DMS53 treated with DMSO at 0.1 percent for 48 hours (cell line): ENCODE results near the gene GRK5.

Source experiments
- DNase-seq: peaks from one replicate; lab custom pipeline; 2025; ENCODE audit not compliant: unreplicated experiment; lab: John Stamatoyannopoulos, UW

GRK5 gene

GRCh38 chr10:119415536-119416503, 208.4 kb downstream of the GRK5 start:
- no peak for DNase-seq

DNA sequence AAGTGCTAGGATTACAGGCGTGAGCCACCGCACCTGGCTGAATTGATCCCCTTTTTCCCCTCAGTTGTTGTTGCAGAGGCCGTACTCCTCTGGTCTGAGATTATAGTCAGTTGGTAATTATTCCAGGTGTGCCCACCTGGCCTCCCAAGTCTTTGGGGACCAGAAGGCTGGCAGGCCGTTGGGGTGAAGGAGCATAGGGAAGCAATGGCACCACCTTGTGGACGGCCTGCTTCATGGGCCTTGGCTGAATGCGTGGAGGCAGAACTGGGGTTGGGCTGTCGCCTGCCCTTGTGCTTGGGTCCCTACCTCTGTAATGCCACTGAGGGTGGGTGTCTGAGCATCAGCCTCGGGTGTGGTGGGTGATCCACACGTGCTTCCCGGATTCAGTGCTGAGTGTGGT, 209.5 kb downstream of the GRK5 start:
- peak; percentile 32 for DNase-seq

GRCh38 chr10:119417852-119418251, 210.5 kb downstream of the GRK5 start:
- DNase-seq, result no peak

DNA sequence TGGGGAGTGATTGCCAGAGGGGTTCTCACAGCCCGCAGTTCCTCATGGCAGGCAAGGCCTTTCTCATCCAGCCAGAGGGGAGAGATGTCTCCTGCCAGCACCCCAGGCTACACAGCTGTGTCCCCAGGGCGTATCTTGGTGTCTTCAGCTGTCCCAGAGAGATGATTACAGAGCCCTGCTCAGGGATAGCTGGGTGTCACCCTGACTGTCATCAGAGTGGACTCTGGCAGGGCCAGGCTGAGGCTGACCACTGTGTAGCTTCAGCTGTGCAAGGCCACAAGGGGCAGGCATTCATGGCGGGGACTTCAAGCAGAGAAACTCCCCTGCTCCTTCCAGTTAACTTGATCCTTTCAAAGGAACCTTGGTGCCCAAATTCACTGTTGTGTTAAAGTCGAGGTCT, 211.0 kb downstream of the GRK5 start:
- DNase-seq, result no peak

- no peak for DNase-seq
These were observed 212.6 kb downstream of the GRK5 start for GRCh38 chr10:119419931-119420330.

DNA sequence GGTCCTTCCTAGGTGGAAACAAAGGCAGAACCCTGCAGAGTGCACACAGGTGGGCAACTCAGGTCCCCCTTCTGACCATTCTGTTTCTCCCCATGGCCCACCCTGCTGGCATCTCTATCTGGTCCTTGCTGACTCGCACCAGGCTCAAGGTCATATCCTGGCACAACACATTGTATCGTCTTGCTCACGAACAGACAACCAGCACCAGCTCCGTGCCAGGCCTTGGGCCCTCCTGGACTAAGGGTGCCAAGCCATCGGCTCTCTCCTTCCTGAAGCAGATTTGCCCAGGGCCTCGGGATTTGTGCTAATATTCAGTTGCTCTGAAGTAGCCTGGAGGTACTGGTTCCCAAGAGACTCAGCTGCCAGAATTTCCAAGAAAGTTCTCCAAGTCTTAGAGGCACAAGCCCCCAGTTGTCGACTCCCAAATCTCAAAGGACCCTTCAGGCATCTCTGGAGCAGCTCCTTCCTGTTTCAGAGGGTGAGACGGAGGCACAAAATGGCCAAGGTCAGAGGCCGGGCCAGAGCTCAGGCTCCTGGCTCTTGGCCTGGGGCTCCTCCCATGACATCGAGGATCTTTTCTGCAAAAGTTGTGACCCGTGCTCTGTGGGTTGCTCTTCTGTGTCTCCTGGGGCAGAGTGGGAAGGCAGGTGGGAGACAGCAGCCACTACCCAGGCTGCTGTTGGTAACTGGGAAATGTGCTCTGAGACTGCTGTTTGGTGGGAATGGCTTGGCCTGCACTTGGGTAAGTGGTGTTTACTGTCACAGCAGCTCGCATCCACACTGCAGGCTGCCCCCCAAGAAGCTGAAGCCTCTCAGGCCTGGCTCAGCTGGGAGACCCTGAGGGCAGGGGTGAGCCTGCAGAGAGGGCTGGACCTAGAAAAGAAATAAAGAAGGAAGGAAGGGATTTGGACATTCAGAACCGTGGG, 213.8 kb downstream of the GRK5 start:
- no peak for DNase-seq

DNA sequence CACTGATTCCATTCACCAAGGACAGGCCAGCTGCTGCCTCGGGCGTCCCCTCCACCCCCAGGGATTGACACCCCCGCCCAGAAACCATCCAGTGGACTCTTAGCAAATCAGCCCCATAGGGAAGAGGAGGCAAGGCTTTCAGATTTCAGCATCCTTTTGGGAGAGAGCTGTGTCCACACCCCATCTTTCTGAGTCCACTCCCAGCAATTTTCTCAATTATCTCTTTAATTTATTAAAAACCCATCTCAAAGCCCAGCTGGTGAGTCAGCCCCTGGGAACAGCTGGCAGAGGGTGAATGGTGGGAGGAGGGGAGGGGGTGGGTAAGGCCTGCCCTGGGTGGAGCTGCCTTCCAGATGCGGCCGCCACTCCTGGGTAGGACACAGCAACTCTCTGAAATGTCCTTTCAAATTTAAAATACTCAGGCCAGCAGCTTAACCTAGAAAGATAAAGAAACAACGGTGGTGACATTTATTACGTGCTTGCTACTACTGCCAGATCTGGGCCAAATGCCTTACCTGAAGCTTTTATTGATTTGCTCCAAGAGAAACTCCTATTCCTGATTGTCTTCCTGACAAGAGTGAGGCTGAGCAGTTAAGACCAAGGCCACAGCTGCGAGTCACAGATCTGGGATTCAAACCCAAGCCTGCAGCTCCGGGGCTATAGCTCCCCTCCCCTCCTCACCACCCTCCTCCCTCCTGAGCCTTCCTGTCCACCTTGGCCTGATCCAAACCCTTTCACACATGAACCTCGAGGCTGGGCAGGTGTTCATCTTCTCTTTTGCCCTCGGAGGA, 214.7 kb downstream of the GRK5 start:
- DNase-seq, result no peak

DNA sequence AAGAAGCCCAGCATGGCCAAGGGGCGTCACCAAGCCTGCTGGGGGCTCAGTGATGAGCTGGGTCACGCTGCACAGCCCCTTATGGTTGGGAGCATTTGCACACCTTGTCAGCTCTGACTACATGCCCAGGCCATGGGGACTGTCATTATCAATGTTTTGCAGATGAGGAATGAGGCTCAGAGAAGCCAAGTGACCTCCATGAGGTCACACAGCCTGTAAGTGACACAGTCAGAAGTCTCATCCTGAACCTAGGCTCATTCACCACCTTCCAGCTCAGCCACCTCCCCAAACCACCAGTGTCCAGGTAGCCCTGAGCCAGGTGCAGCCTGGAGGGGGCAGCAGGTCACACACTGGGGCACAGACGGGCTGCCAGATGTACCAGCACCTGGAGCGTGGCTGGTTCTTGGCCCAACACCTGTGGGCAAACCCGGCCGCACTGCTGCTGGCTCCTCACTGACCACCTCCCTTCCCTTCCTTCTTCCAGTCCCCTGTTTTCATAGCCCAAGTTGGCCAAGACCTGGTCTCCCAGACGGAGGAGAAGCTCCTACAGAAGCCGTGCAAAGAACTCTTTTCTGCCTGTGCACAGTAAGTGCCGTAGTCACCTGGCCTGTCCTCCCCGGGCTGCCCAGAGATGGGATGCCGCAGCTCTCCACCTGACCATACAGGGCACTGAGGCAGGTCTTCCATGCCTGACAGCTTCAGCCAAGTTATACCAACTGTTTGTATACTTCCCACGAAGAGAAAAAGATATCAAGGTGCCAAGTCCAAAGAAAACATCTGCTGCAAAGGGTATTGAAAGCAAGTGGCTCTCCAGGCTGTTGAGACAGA, 215.5 kb downstream of the GRK5 start:
- no peak for DNase-seq

DNA sequence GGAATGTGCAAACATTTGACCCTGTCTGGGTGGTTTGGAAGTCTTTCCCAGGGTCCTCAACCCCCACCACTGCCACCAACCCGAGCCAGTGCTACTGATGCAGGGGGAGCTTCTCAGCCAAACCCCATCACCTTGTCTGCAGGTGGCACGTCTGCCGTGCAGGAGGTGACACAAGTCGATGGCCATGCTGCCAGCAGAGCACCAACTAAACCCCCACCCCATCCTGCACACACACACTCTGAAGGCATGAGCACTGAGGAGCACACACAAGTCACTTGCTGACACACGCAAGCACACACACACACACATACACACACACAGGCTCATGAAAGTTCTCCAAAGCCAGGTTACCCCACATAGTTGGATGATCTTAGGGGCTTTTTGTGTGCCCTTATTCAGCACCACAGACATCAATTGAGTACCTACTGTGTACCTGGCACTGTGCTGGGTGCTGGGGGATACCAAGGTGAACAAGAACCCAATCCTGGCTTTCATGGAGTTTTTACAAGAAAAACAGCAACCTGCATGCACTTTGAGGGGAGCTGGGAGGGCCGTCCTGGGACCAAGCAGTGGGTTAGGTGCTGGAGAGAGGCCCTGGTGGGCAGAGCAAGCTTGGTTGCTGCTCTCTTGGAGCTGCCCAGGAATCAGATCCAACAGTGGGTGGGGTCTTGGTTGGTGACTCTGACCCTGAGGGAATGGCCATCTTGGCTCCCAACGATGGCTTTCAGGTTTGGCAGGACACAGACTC, 216.3 kb downstream of the GRK5 start:
- DNase-seq, result no peak

- no peak for DNase-seq
These were observed 217.0 kb downstream of the GRK5 start for GRCh38 chr10:119424258-119424975.

DNA sequence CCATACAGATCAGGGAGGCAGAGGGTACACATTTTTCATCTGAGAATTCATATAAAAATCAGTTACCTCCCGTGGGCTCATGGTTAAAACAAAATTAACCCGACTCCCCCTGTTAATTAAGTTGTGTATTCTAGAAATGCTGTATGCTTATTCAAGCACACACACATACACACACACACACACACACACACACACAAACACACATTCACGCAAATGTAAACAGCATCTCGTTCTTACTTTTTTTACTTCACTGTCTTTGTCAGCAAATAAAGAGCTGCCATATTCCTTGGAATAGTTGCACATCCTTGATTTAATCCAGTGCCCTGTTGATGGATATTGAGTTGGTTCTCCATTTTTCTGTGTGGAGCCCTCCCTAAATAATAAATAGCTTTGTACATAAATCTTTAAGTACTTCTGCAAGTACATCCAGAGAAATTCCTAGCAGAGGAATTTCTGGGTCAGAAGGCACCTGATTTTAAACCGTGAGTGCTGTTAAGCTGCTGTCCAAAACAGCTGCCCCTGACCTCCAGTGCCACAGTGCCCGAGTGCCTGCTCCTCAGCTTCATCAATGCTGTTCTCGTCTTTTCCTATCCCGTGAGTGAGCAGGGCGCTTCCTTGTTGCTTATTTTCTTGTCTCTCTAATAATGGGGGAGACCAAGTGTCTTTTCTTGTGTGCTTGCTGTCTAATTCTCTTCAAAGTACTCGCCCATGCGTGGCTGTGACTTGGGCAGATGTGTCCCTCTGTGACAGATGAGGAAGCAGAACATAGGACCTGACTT, 217.9 kb downstream of the GRK5 start:
- no peak for DNase-seq

GRCh38 chr10:119425881-119426170, 218.5 kb downstream of the GRK5 start:
- no peak for DNase-seq

DNA sequence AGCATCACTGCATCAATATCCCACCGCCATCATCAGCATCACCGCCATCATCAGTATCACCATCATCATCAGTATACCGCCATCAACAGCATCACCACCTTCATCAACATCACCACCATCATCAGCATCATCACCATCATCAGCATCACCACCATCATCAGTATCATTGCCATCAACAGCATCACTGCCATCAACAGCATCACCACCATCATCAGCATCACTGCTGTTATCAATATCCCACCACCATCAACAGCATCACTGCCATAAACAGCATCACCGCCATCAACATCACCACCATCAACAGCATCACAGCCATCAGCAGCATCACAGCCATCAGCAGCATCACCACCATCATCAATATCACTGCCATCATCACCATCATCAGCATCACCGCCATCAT, 219.3 kb downstream of the GRK5 start:
- no peak for DNase-seq

DNA sequence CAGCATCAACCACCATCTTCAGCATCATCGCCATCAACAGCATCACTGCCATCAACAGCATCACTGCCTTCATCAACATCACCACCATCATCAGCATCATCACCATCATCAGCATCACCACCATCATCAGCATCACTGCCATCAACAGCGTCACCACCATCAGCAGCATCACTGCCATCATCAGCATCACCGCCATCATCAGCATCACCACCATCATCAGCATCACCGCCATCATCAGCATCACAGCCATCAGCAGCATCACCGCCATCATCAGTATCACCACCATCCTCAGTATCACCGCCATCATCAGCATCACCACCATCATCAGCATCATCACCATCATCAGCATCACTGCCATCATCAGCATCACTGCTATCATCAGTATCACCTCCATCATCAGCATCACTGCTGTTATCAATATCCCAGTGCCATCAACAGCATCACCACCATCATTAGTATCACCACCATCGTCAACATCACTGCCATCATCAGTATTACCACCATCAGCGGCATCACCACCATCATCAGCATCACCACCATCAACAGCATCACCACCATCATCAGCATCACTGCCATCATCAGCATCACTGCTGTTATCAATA, 220.0 kb downstream of the GRK5 start:
- DNase-seq, result no peak

DNA sequence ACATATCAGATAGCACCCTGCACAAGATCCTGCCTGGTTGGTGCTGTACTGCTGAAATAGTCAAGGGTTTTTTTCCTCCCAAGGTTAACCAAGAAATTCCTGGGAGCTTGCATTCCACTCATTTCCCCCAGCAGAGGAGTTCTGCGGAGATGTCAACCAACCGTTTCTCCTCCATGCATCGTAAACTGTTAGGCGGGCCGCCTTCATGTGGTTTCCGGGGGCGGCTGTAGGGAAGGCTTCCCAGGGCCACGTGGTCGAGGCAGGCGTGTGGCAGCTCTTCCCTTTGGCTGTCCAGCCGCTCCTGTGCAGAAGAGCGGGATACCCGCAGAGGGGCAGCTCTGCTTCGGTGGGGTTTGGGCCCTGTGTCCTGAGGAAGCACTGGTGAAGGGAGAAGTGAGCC, 221.4 kb downstream of the GRK5 start:
- no peak for DNase-seq

DNA sequence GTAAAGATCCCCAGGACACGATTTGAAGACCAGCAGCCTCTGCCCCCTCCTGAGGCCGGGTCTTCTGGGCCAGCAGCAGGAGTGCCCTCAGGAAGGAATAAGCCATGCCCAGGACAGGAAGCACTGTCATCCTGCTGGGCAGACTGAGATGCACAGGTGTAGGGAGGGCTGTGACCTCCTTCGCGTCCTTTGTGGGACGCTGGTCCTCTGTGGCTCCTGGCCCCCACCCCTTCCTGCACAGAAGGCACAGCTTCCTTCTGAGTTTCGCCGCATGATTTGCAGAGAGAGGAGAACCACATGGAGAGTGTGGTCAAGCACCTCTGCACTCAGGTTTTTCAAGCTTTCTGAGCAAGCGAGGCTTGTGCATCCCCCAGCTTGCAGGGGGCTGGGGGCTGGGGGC, 222.4 kb downstream of the GRK5 start:
- no peak for DNase-seq

DNA sequence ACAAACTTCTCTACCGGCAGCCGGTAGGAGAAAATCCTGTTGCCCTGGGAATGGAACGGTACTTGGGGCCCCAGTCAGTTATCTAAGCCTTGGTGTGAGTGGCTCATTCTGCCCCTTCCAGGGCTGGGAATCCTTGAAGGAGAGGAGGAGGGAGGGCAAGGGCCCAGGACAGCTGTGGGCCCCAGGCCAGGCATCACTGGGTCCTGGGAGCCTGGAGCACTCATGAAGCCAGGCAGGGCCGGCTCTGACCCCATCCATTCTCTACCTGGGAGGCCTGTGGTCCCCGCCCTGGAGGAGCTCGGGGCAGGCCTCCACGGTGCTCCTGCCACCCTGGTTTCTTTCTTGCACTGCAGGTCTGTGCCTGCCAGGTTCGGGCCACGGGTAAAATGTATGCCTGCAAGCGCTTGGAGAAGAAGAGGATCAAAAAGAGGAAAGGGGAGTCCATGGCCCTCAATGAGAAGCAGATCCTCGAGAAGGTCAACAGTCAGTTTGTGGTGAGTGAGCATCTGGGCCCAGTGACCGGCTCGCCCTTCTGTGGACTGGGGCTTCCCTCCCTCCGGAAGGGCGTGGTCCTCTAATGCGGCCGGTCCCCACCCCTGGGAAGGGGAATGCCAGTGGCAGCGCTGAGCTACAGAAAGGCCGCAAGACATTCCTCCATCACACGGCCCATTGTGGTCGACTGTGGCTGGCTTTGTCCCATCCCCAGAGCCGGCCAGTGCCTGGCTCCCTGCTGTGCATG, 223.8 kb downstream of the GRK5 start:
- DNase-seq, result no peak
